ENCODE results near the gene SLC35F4.

DNA sequence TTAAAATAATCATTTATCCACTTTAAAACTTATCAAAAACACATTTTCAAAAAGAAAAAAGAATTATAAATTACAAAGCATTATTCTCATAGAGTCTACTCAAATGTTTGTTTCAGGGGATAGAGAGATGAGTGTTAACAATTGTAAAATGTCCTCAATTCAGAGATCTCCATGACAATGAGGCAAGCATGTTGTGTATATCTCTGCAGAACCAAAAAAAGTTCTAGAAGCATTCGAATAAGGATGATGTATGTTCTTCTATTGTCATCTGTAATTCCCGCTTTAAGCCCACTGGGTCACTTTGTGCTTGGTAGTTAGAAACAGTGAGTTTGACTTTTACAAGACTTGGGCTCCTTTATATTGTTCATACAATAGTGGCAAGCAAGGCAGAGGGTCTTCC is 298.7 kb downstream of the SLC35F4 start:
- TF ChIP-seq MXI1 (conservative IDR thresholded peaks at IDR 0.05; ENCODE audit: poor library complexity, severe bottlenecking) (no peak), SMC3 (conservative IDR thresholded peaks at IDR 0.05; ENCODE audit: poor library complexity) (no peak)

All from neural cell (in vitro differentiated cells).